IMR-90 (cell line): ENCODE results near the gene PAMR1. TPM values are rescaled to one million over a fixed set of nuclear protein-coding genes. Genes with fewer than 3 reads are reported as not detected.

Experiments
- ATAC-seq: fragments of 200-7000 bp; cut with Tn5 transposase; 2 replicates; pipeline ENCODE4 v1.9.1; 2020; ENCODE audit warnings: low read depth, mild to moderate bottlenecking, moderate library complexity
- BruUV-seq: library from RNA; stranded (reverse); fragments of 400-500 nt; replicated peaks from 2 replicates; lab custom pipeline; 2021; lab: Mats Ljungman, UMichigan
- CTCF ChIA-PET: fragments of 300-600 bp; formaldehyde crosslinking; extraction: SDS; loops from one replicate; lab custom pipeline; 2021; ENCODE audit warnings: antibody characterized with exemption; lab: Yijun Ruan, JAX
- POLR2A ChIA-PET: fragments of 300-600 bp; sonication (Branson Sonifier 250); formaldehyde crosslinking; loops from one replicate; lab custom pipeline; 2022; ENCODE audit warnings: antibody characterized with exemption; ENCODE audit not compliant: unreplicated experiment; lab: Charles Lee
- DNase-seq: peaks from one replicate; pipeline ENCODE4 v3.0.0; 2013
- H2AFZ ChIP-seq: replicated peaks from 2 replicates; pipeline ENCODE3; 2013; ENCODE audit warnings: low read length, mild to moderate bottlenecking; ENCODE audit not compliant: poor library complexity
- H2AK5ac ChIP-seq: 2 replicates; pipeline ENCODE4 v1.6.1; 2013; ENCODE audit warnings: low read depth, low read length, inconsistent platforms
- H2AK9ac ChIP-seq: replicated peaks from 2 replicates; pipeline ENCODE3; 2013; ENCODE audit warnings: mild to moderate bottlenecking, low read depth, low read length, moderate library complexity; ENCODE audit not compliant: poor library complexity
- H2BK120ac ChIP-seq: 2 replicates; pipeline ENCODE4 v1.6.1; 2013; ENCODE audit warnings: low read depth, low read length, inconsistent platforms
- H2BK15ac ChIP-seq: 3 replicates; pipeline ENCODE4 v1.6.1; 2013; ENCODE audit warnings: low read depth, low read length, inconsistent platforms
- H2BK20ac ChIP-seq: 2 replicates; pipeline ENCODE4 v1.6.1; 2013; ENCODE audit warnings: low read depth, mild to moderate bottlenecking, inconsistent platforms, low read length, moderate library complexity
- H2BK5ac ChIP-seq: 2 replicates; pipeline ENCODE4 v1.6.1; 2013; ENCODE audit warnings: mild to moderate bottlenecking, low read depth, low read length, inconsistent platforms; ENCODE audit not compliant: poor library complexity, severe bottlenecking
- H3K14ac ChIP-seq: replicated peaks from 2 replicates; pipeline ENCODE4 v1.6.1; 2013; ENCODE audit warnings: low read depth, low read length, inconsistent platforms
- H3K18ac ChIP-seq: 2 replicates; pipeline ENCODE4 v1.6.1; 2013; ENCODE audit warnings: low read depth, low read length, control low read depth
- H3K23ac ChIP-seq: 2 replicates; pipeline ENCODE4 v1.6.1; 2013; ENCODE audit warnings: low read depth, low read length, inconsistent platforms
- H3K27ac ChIP-seq: 2 replicates; pipeline ENCODE4 v1.5.1; 2013; ENCODE audit warnings: mild to moderate bottlenecking, control low read depth, low read length; ENCODE audit not compliant: insufficient read depth
- H3K27me3 ChIP-seq: 2 replicates; pipeline ENCODE4 v1.6.1; 2013; ENCODE audit warnings: low read length; ENCODE audit not compliant: control insufficient read depth, insufficient read depth
- H3K36me3 ChIP-seq: 2 replicates; pipeline ENCODE4 v1.6.1; 2013; ENCODE audit warnings: low read length, mixed read lengths; ENCODE audit not compliant: control insufficient read depth, insufficient read depth
- H3K4ac ChIP-seq: 2 replicates; pipeline ENCODE4 v1.6.1; 2013; ENCODE audit warnings: low read depth, low read length, inconsistent platforms
- H3K4me1 ChIP-seq: 2 replicates; pipeline ENCODE4 v1.6.1; 2013; ENCODE audit warnings: low read length, mixed read lengths; ENCODE audit not compliant: control insufficient read depth, insufficient read depth
- H3K4me2 ChIP-seq: 2 replicates; pipeline ENCODE4 v1.6.1; 2013; ENCODE audit warnings: low read depth, mild to moderate bottlenecking, control low read depth, low read length, moderate library complexity
- H3K4me3 ChIP-seq: 2 replicates; pipeline ENCODE4 v1.5.1; 2013; ENCODE audit warnings: low read depth, mild to moderate bottlenecking, control low read depth, low read length, moderate library complexity; ENCODE audit not compliant: insufficient read depth
- H3K56ac ChIP-seq: 2 replicates; pipeline ENCODE4 v1.6.1; 2013; ENCODE audit warnings: low read length, inconsistent platforms; ENCODE audit not compliant: insufficient read depth; ENCODE audit errors: extremely low read depth
- H3K79me1 ChIP-seq, 2 experiments: 2 replicates each; pipeline ENCODE4 v1.6.1; 2013; ENCODE audit warnings: low read length in 2 of 2, inconsistent platforms in 1 of 2, low read depth in 1 of 2
- H3K9ac ChIP-seq: 2 replicates; pipeline ENCODE4 v1.6.1; 2013; ENCODE audit warnings: low read depth, low read length, control low read depth
- H3K9me1 ChIP-seq: 2 replicates; pipeline ENCODE4 v1.6.1; 2013; ENCODE audit warnings: low read length, inconsistent platforms; ENCODE audit not compliant: insufficient read depth
- H3K9me3 ChIP-seq: 2 replicates; pipeline ENCODE4 v1.6.1; 2013; ENCODE audit warnings: low read length; ENCODE audit not compliant: control insufficient read depth, insufficient read depth
- H4K20me1 ChIP-seq: 2 replicates; pipeline ENCODE4 v1.6.1; 2013; ENCODE audit warnings: low read length, inconsistent platforms; ENCODE audit not compliant: insufficient read depth
- H4K5ac ChIP-seq: 2 replicates; pipeline ENCODE4 v1.6.1; 2013; ENCODE audit warnings: mild to moderate bottlenecking, low read depth, low read length, control low read depth
- H4K8ac ChIP-seq, 2 experiments: 2 replicates each; pipeline ENCODE4 v1.6.1; 2013; ENCODE audit warnings: low read depth in 2 of 2, low read length in 2 of 2, control low read depth in 1 of 2, inconsistent platforms in 1 of 2
- H4K91ac ChIP-seq: 2 replicates; pipeline ENCODE4 v1.6.1; 2013; ENCODE audit warnings: low read depth, low read length, inconsistent platforms; ENCODE audit not compliant: insufficient read depth
- CTCF ChIP-seq: conservative IDR thresholded peaks from 2 replicates; pipeline ENCODE4 v1.5.1; 2012; ENCODE audit warnings: mild to moderate bottlenecking, low read depth, low read length, improper control_type of control experiment
- FOS ChIP-seq: fragments of 150-350 bp; IDR thresholded peaks from 2 replicates; pipeline ENCODE4 v1.6.1; 2016; ENCODE audit warnings: low read depth, low read length
- MAFK ChIP-seq: IDR thresholded peaks from 2 replicates; pipeline ENCODE4 v1.6.1; 2012; ENCODE audit warnings: low read depth, low read length, improper control_type of control experiment
- MAZ ChIP-seq: IDR thresholded peaks from 2 replicates; pipeline ENCODE4 v1.6.1; 2012; ENCODE audit warnings: low read depth, mild to moderate bottlenecking, low read length, improper control_type of control experiment, moderate library complexity, borderline replicate concordance
- RCOR1 ChIP-seq: IDR thresholded peaks from 2 replicates; pipeline ENCODE4 v1.6.1; 2012; ENCODE audit warnings: mild to moderate bottlenecking, low read length, improper control_type of control experiment; ENCODE audit not compliant: insufficient replicate concordance
- WGBS, 2 experiments: methylation state at CpG; one replicate each; pipeline versions ENCODE4 v1.1.5 to v1.1.7; 2013; ENCODE audit warnings: missing lambda C conversion rate in 2 of 2; ENCODE audit not compliant: insufficient read length in 1 of 2; ENCODE audit errors: extremely low coverage in 2 of 2; 5-methylcytosine and 5-hydroxymethylcytosine counted together
- dilution Hi-C: fragments of 300-500 bp; cut with HindIII; formaldehyde crosslinking; loops from one replicate; pipeline ENCODE4 v1.14.3; 2018; ENCODE audit warnings: low sequenced_read_pairs; ENCODE audit not compliant: unreplicated experiment
- in situ Hi-C: fragments of 300-500 bp; cut with MboI; formaldehyde crosslinking; loops from 3 replicates; pipeline ENCODE4 v1.14.3; 2019; ENCODE audit warnings: low sequenced_read_pairs, inconsistent platforms, mixed read lengths
- intact Hi-C: fragments of 100-400 bp; cut with micrococcal nuclease; formaldehyde crosslinking; loops from 2 replicates; pipeline ENCODE4 v1.10.0; 2022
- polyA plus RNA-seq, 3 experiments: library from polyadenylated mRNA; depleted of rRNA; stranded (reverse); fragments of >200 nt; gene quantifications; 2 replicates each; pipeline ENCODE4 v1.2.3, GENCODE V29; 2012; ENCODE audit warnings: low replicate concordance in 1 of 3
- total RNA-seq: library from RNA; depleted of rRNA; stranded (reverse); fragments of >200 nt; gene quantifications from 2 replicates; pipeline ENCODE4 v1.2.3, GENCODE V29; 2012

The PAMR1 gene
- total and polyA plus RNA-seq, 2 of the 4 experiments (the other 2 are of a cell fraction): 70.7 to 80.7 TPM

DNA sequence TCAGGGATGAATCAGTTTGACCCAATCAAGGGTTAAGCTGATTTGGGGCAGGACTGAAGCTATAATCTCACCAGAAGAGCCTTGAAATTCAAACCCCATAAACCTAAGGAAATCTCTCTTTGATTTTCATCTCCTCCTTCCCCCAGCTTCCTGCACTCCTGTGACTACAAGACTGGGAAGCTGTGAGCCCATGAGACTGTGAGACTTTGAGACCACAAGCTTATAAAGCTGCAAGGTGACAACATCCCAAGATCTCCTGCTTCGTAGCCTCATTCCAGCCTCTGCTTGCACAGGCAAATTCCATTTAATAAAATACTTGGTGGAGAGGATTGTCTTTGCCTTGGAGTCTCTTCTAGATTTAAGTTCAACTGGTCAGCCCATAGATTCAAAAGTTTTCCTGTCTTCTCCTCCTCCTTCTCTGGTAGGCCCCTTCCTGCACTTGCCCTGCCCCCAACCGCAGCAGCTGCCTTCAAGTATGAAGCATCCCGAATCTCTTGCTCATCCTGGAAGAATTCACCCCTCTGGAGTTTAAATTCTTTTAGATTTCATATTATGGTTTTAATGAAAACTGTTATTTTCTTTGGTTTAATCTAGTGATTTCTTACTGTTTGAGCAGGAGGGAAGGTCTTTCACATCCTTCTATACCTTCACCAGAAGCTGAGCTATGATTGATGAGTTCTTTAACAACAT lies 42.1 kb downstream of the PAMR1 start:
- H2BK15ac ChIP-seq: peak overlapping the region; percentile 92
- peak overlapping the region; percentile 61 to 90 for H4K8ac ChIP-seq
- peak overlapping the region; percentile 90 for H3K14ac ChIP-seq
- peak overlapping the region; percentile 95 for H2BK5ac ChIP-seq
- intact Hi-C loops (loop anchor here (10.0 kb wide), 1 partner anchor 248 kb away; no protein-coding TSS in a partner anchor), dilution Hi-C loops (no loop called here), in situ Hi-C loops (loop anchor here (10.0 kb wide), 1 partner anchor 782 kb away; no protein-coding TSS in a partner anchor)
- peak overlapping the region; percentile 48 for H2AFZ ChIP-seq
- POLR2A ChIA-PET: no interaction called here
- H2AK5ac ChIP-seq: peak overlapping the region; percentile 88
- H3K27ac ChIP-seq: peak overlapping the region; percentile 82
- ATAC-seq (peak; percentile 53), DNase-seq (peak; percentile 79)
- H3K56ac ChIP-seq: peak overlapping the region; percentile 86
- H3K4me1 ChIP-seq: peaks cover 13% of the 10 kb centered on the region
- peak overlapping the region; percentile 70 for H4K5ac ChIP-seq
- H3K4me3 ChIP-seq: no peak overlapping the region
- H3K79me1 ChIP-seq: peaks cover 5 to 46% of the 10 kb centered on the region in 2 experiments; a peak in 2 of 4 replicates
- H3K36me3 ChIP-seq: peaks cover 11% of the 10 kb centered on the region
- peak overlapping the region; percentile 99 for H2BK20ac ChIP-seq
- H3K9me3 ChIP-seq: peaks cover 5% of the 10 kb centered on the region
- peak overlapping the region; percentile 50; the same call in 1 of the 2 replicates for H3K4me2 ChIP-seq
- peak overlapping the region; percentile 96 for H2BK120ac ChIP-seq
- H3K23ac ChIP-seq: peak overlapping the region; percentile 85
- H3K4ac ChIP-seq: peak overlapping the region; percentile 95
- H2AK9ac ChIP-seq: peak overlapping the region; percentile 21
- H3K18ac ChIP-seq: peak overlapping the region; percentile 87
- no CpG with 5 or more reads among the region's 3 CpGs for WGBS, 2 experiments
- H4K20me1 ChIP-seq: no peaks in the 10 kb centered on the region
- TF ChIP-seq FOS (0 out of 2 replicates have a peak, but pooled peaks have one; percentile 21), MAFK (no peak), CTCF (no peak), RCOR1 (no peak), MAZ (no peak)
- H3K27me3 ChIP-seq: no peaks in the 10 kb centered on the region
- H3K9me1 ChIP-seq: peaks cover 13% of the 10 kb centered on the region
- H4K91ac ChIP-seq: peak overlapping the region; percentile 89
- CTCF ChIA-PET: interaction anchor here (1.0 to 1.2 kb wide), 2 partner anchors 95 to 473 kb away, joined by 3 to 4 read pairs; no protein-coding TSS in a partner anchor
- BruUV-seq: no TSS peak
- H3K9ac ChIP-seq: no peak overlapping the region
